Measurements from ENCODE around the gene IGF2.

IGF2 gene

GRCh38 chr11:2102132-2102882, 36.9 kb downstream of the IGF2 start:
- no peak for DNase-seq

GRCh38 chr11:2101171-2101675, 38.0 kb downstream of the IGF2 start:
- DNase-seq: no peak

- DNase-seq: no peak
Observed at GRCh38 chr11:2100361-2101170, 38.6 kb downstream of the IGF2 start.

- no peak for DNase-seq
Observed at GRCh38 chr11:2099516-2100349, 39.5 kb downstream of the IGF2 start.

- no peak for DNase-seq
Observed at GRCh38 chr11:2098691-2099515, 40.3 kb downstream of the IGF2 start.

GRCh38 chr11:2097998-2098690, 41.0 kb downstream of the IGF2 start:
- no peak for DNase-seq

- no peak for DNase-seq
Observed at GRCh38 chr11:2097356-2097997, 41.7 kb downstream of the IGF2 start.

- DNase-seq: no peak
Observed at GRCh38 chr11:2096919-2097301, 42.3 kb downstream of the IGF2 start.

- no peak for DNase-seq
Observed at GRCh38 chr11:2096011-2096918, 42.9 kb downstream of the IGF2 start.

- DNase-seq: no peak
Observed at GRCh38 chr11:2095542-2095941, 43.6 kb downstream of the IGF2 start.

- DNase-seq: no peak
Observed at GRCh38 chr11:2095198-2095520, 44.0 kb downstream of the IGF2 start.

GRCh38 chr11:2094354-2095197, 44.6 kb downstream of the IGF2 start:
- no peak for DNase-seq

- DNase-seq: no peak
Observed at GRCh38 chr11:2093575-2094353, 45.4 kb downstream of the IGF2 start.

GRCh38 chr11:2092956-2093412, 46.2 kb downstream of the IGF2 start:
- peak; percentile 64 for DNase-seq

- DNase-seq: no peak
Observed at GRCh38 chr11:2092464-2092910, 46.7 kb downstream of the IGF2 start.

- no peak for DNase-seq
Observed at GRCh38 chr11:2091786-2092463, 47.3 kb downstream of the IGF2 start.

GRCh38 chr11:2091112-2091746, 48.0 kb downstream of the IGF2 start:
- DNase-seq: no peak
